PC-3 (cell line): ENCODE measurements around the gene INSM1.

Experiments
- EZH2phosphoT487 ChIP-seq: fragments of 300-600 bp; sonication (generic); IDR thresholded peaks from 2 replicates; pipeline ENCODE4 v1.6.1; 2018; ENCODE audit warnings: mild to moderate bottlenecking, antibody characterized with exemption, low read length, borderline replicate concordance
- TF ChIP-seq, protein P1 (sequence below): fragments of 300-600 bp; sonication (generic); conservative IDR thresholded peaks from 2 replicates; pipeline ENCODE4 v1.5.1; 2017; ENCODE audit warnings: antibody characterized with exemption, low read depth, mild to moderate bottlenecking, low read length

DNA sequence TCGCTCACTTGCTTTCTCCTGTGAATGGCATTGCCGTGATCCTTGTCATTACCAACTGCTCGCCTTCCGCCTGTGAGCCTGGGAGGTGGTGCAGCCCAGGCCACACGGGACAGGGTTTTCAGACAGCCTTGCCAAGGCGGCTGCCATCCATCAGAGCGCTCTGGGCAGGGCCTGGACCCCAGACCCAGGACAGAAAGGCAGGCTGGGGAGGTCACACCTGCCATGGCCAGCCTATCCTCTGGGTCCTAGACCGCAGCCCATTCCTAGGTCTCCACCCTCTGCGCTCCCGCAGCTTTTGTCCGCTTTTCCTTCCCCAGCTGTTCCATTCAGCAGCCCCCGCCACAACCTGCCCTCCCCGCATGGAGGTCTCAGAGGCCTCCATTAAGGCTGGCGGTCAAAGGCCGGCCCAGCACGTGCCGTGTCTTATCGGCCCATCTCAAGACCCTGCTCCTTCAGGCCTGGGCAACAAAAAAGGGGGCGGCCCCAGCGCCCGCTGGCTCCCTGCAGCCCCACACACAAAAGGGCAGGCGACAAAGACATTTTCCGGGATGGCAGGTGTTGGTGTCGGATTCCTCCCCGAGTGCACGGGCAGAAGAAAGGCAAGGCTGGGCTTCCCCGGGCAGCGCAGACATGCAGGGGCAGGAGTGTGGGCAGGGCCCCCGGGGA lies 28.1 kb downstream of the INSM1 start:
- TF ChIP-seq, protein P1, sequence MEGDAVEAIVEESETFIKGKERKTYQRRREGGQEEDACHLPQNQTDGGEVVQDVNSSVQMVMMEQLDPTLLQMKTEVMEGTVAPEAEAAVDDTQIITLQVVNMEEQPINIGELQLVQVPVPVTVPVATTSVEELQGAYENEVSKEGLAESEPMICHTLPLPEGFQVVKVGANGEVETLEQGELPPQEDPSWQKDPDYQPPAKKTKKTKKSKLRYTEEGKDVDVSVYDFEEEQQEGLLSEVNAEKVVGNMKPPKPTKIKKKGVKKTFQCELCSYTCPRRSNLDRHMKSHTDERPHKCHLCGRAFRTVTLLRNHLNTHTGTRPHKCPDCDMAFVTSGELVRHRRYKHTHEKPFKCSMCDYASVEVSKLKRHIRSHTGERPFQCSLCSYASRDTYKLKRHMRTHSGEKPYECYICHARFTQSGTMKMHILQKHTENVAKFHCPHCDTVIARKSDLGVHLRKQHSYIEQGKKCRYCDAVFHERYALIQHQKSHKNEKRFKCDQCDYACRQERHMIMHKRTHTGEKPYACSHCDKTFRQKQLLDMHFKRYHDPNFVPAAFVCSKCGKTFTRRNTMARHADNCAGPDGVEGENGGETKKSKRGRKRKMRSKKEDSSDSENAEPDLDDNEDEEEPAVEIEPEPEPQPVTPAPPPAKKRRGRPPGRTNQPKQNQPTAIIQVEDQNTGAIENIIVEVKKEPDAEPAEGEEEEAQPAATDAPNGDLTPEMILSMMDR, result no peak
- no peak for TF ChIP-seq EZH2phosphoT487
